GM12878 (cell line): ENCODE results near the gene AXIN1. TPM values are rescaled to one million over a fixed set of nuclear protein-coding genes. Genes with fewer than 3 reads are reported as not detected.

Experiments
- ATAC-seq: fragments of 200-7000 bp; cut with Tn5 transposase; 3 replicates; pipeline ENCODE4 v1.9.1; 2020; ENCODE audit warnings: mild to moderate bottlenecking, moderate library complexity
- BruUV-seq: library from RNA; stranded (reverse); fragments of 400-500 nt; replicated peaks from 2 replicates; lab custom pipeline; 2021; lab: Mats Ljungman, UMichigan
- CTCF ChIA-PET: fragments of 300-600 bp; sonication (Branson Sonifier 250); formaldehyde crosslinking; extraction: SDS; loops from one replicate; lab custom pipeline; 2021; ENCODE audit warnings: inconsistent platforms; lab: Yijun Ruan, JAX
- POLR2A ChIA-PET: fragments of 350-600 bp; formaldehyde crosslinking; extraction: SDS; loops from one replicate; lab custom pipeline; 2021; ENCODE audit warnings: inconsistent platforms; lab: Charles Lee
- RAD21 ChIA-PET: fragments of 300-600 bp; sonication (Branson Sonifier 250); formaldehyde crosslinking; loops from one replicate; lab custom pipeline; 2023; ENCODE audit warnings: antibody characterized with exemption; ENCODE audit not compliant: unreplicated experiment; lab: Charles Lee
- SMC1A ChIA-PET: fragments of 300-600 bp; sonication (Branson Sonifier 250); formaldehyde crosslinking; loops from one replicate; lab custom pipeline; 2023; ENCODE audit not compliant: unreplicated experiment, uncharacterized antibody; lab: Charles Lee
- DNase-seq: peaks from one replicate; pipeline ENCODE4 v3.0.0-alpha.2; 2011; ENCODE audit warnings: low read depth, low spot score
- FAIRE-seq: peaks from 3 replicates; lab custom pipeline; 2011; peaks lifted over from hg19 to GRCh38; lab: Jason Lieb, UNC
- H2AFZ ChIP-seq: 2 replicates; pipeline ENCODE4 v1.6.0; 2011; ENCODE audit warnings: low read depth, low read length, control low read depth; ENCODE audit not compliant: control insufficient read depth
- H3K27ac ChIP-seq: 2 replicates; pipeline ENCODE4 v1.5.1; 2011; ENCODE audit warnings: control low read depth; ENCODE audit not compliant: control insufficient read depth, insufficient read depth
- H3K27me3 ChIP-seq, 2 experiments: replicated peaks in 1 of 2; 2 replicates each; pipeline versions ENCODE4 v1.6.0 to v1.6.1; 2011; ENCODE audit warnings: low read length in 1 of 2; ENCODE audit not compliant: control insufficient read depth in 2 of 2, insufficient read depth in 2 of 2
- H3K36me3 ChIP-seq, 2 experiments: 2 replicates each; pipeline ENCODE4 v1.5.1; 2011; ENCODE audit warnings: low read length in 1 of 2; ENCODE audit not compliant: control insufficient read depth in 2 of 2, insufficient read depth in 2 of 2
- H3K4me1 ChIP-seq: 2 replicates; pipeline ENCODE4 v1.6.1; 2011; ENCODE audit warnings: mild to moderate bottlenecking, low read length, moderate library complexity, mixed read lengths; ENCODE audit not compliant: control insufficient read depth, insufficient read depth
- H3K4me2 ChIP-seq: 2 replicates; pipeline ENCODE4 v1.6.0; 2011; ENCODE audit warnings: control low read depth; ENCODE audit not compliant: control insufficient read depth, insufficient read depth
- H3K4me3 ChIP-seq: fragments of 200-600 bp; sonication (generic); 2 replicates; pipeline ENCODE4 v1.5.1; 2016
- H3K79me2 ChIP-seq: 2 replicates; pipeline ENCODE4 v1.6.0; 2011; ENCODE audit warnings: low read length; ENCODE audit not compliant: control insufficient read depth, insufficient read depth
- H3K9ac ChIP-seq: 2 replicates; pipeline ENCODE4 v1.8.0; 2011; ENCODE audit warnings: low read length, control low read depth, mixed read lengths; ENCODE audit not compliant: control insufficient read depth, insufficient read depth
- H3K9me3 ChIP-seq: replicated peaks from 3 replicates; pipeline ENCODE4 v1.5.1; 2011; ENCODE audit warnings: mild to moderate bottlenecking, low read length; ENCODE audit not compliant: control insufficient read depth, insufficient read depth
- H4K20me1 ChIP-seq: 2 replicates; pipeline ENCODE4 v1.6.0; 2011; ENCODE audit not compliant: control insufficient read depth, insufficient read depth
- ASH2L ChIP-seq: fragments of 300-600, 200-600 bp; sonication (generic); IDR thresholded peaks from 2 replicates; pipeline ENCODE4 v1.6.1; 2017; ENCODE audit warnings: low read depth, mild to moderate bottlenecking, borderline replicate concordance
- RFX5 ChIP-seq: IDR thresholded peaks from 2 replicates; pipeline ENCODE4 v1.6.1; 2011; ENCODE audit warnings: low read depth, low read length, improper control_type of control experiment
- SIX5 ChIP-seq: IDR thresholded peaks from 2 replicates; pipeline ENCODE4 v1.6.1; 2011; ENCODE audit warnings: mild to moderate bottlenecking, low read depth, low read length, moderate library complexity; ENCODE audit not compliant: severe bottlenecking
- ZBTB33 ChIP-seq: fragments of 450-650 bp; IDR thresholded peaks from 2 replicates; pipeline ENCODE4 v1.6.1; 2017; ENCODE audit warnings: mild to moderate bottlenecking
- ZNF622 ChIP-seq: fragments of 450-650 bp; IDR thresholded peaks from 2 replicates; pipeline ENCODE4 v1.6.1; 2017; ENCODE audit warnings: mild to moderate bottlenecking, inconsistent platforms
- WGBS: methylation state at CpG from one replicate; pipeline ENCODE4 v1.1.6; 2016; ENCODE audit warnings: low lambda C conversion rate; ENCODE audit not compliant: insufficient replicate concordance, insufficient coverage; ENCODE audit errors: missing lambda C conversion rate; 5-methylcytosine and 5-hydroxymethylcytosine counted together
- in situ Hi-C: fragments of 300-500 bp; cut with MboI; formaldehyde crosslinking; loops from 9 replicates; pipeline ENCODE4 v1.14.3; 2018; ENCODE audit warnings: mixed read lengths
- intact Hi-C: fragments of 100-400 bp; cut with micrococcal nuclease; formaldehyde crosslinking; loops from one replicate; pipeline ENCODE4 v1.14.2; 2022; ENCODE audit not compliant: unreplicated experiment
- polyA plus RNA-seq, 11 experiments: library from polyadenylated mRNA; depleted of rRNA in 4 of 11; unstranded in 6 of 11; stranded (reverse) in 5 of 11; fragments of >200 nt; fragmentation: Nextera tagmentation in 4 of 11; fragmentation: Illumina TruSeq in 1 of 11; extraction: Ambion mirVana in 4 of 11; extraction: Trizol in 1 of 11; gene quantifications; 1 replicate in 1 of 11; 2 replicates in 10 of 11; pipeline versions ENCODE4 v1.2.1 to v1.2.3, GENCODE V29; 2011 to 2016; ENCODE audit warnings: inconsistent platforms in 2 of 11, missing spikeins in 2 of 11, low read depth in 1 of 11
- total RNA-seq, 4 experiments: library from RNA; depleted of rRNA in 3 of 4; stranded (reverse); fragments of >200 nt in 3 of 4; fragmentation: Illumina TruSeq in 1 of 4; extraction: Trizol in 1 of 4; gene quantifications; 2 replicates each; pipeline versions ENCODE4 v1.2.1 to v1.2.3, GENCODE V29; 2013 to 2021

Gene AXIN1
- total and polyA plus RNA-seq, 10 of the 15 experiments (the other 5 are each of a cell fraction or from before 2014, with no cell fraction given), result 0.26 to 27.1 (median 7.7) TPM

- BruUV-seq, result no TSS peak
- TF ChIP-seq RFX5, result no peak
- no peak for TF ChIP-seq SIX5
- TF ChIP-seq ASH2L, result no peak
- no peak for TF ChIP-seq ZNF622
- no peak for TF ChIP-seq ZBTB33
- Histone ChIP-seq H3K27ac (no peak overlapping the region), H3K27me3 (no peaks in the 10 kb centered on the region), H3K79me2 (no peaks in the 10 kb centered on the region), H3K4me3 (no peak overlapping the region), H3K4me1 (no peaks in the 10 kb centered on the region), H2AFZ (no peak overlapping the region), H3K36me3 (no peaks in the 10 kb centered on the region; a peak in 1 of 4 replicates), H3K9me3 (no peaks in the 10 kb centered on the region), H3K4me2 (no peak overlapping the region), H4K20me1 (no peaks in the 10 kb centered on the region), H3K9ac (no peak overlapping the region)
- no peak for FAIRE-seq
- intact Hi-C loops (no loop called here), in situ Hi-C loops (no loop called here)
- RAD21 ChIA-PET, result no interaction called here
- 94% methylated on average over 33 of the region's 35 CpGs for WGBS
- CTCF ChIA-PET, result interaction anchor here (0.6 kb wide), 1 partner anchor 165 kb away, joined by 3 read pairs; no protein-coding TSS in a partner anchor
- ATAC-seq, result no peak
- SMC1A ChIA-PET, result no interaction called here
- POLR2A ChIA-PET, result no interaction called here
- no peak for DNase-seq
Observed at GRCh38 chr16:263182-263774, 89.2 kb downstream of the AXIN1 start.
